IMR-90 (cell line): ENCODE results near the gene KMT5C. TPM values are rescaled to one million over a fixed set of nuclear protein-coding genes. Genes with fewer than 3 reads are reported as not detected.

Source experiments
- ATAC-seq: fragments of 200-7000 bp; cut with Tn5 transposase; 2 replicates; pipeline ENCODE4 v1.9.1; 2020; ENCODE audit warnings: low read depth, mild to moderate bottlenecking, moderate library complexity
- BruUV-seq: library from RNA; stranded (reverse); fragments of 400-500 nt; replicated peaks from 2 replicates; lab custom pipeline; 2021; lab: Mats Ljungman, UMichigan
- CTCF ChIA-PET: fragments of 300-600 bp; formaldehyde crosslinking; extraction: SDS; loops from one replicate; lab custom pipeline; 2021; ENCODE audit warnings: antibody characterized with exemption; lab: Yijun Ruan, JAX
- POLR2A ChIA-PET: fragments of 300-600 bp; sonication (Branson Sonifier 250); formaldehyde crosslinking; loops from one replicate; lab custom pipeline; 2022; ENCODE audit warnings: antibody characterized with exemption; ENCODE audit not compliant: unreplicated experiment; lab: Charles Lee
- DNase-seq: peaks from one replicate; pipeline ENCODE4 v3.0.0; 2013
- H2AFZ ChIP-seq: replicated peaks from 2 replicates; pipeline ENCODE3; 2013; ENCODE audit warnings: low read length, mild to moderate bottlenecking; ENCODE audit not compliant: poor library complexity
- H2AK5ac ChIP-seq: 2 replicates; pipeline ENCODE4 v1.6.1; 2013; ENCODE audit warnings: low read depth, low read length, inconsistent platforms
- H2AK9ac ChIP-seq: replicated peaks from 2 replicates; pipeline ENCODE3; 2013; ENCODE audit warnings: mild to moderate bottlenecking, low read depth, low read length, moderate library complexity; ENCODE audit not compliant: poor library complexity
- H2BK120ac ChIP-seq: 2 replicates; pipeline ENCODE4 v1.6.1; 2013; ENCODE audit warnings: low read depth, low read length, inconsistent platforms
- H2BK15ac ChIP-seq: 3 replicates; pipeline ENCODE4 v1.6.1; 2013; ENCODE audit warnings: low read depth, low read length, inconsistent platforms
- H2BK20ac ChIP-seq: 2 replicates; pipeline ENCODE4 v1.6.1; 2013; ENCODE audit warnings: low read depth, mild to moderate bottlenecking, inconsistent platforms, low read length, moderate library complexity
- H2BK5ac ChIP-seq: 2 replicates; pipeline ENCODE4 v1.6.1; 2013; ENCODE audit warnings: mild to moderate bottlenecking, low read depth, low read length, inconsistent platforms; ENCODE audit not compliant: poor library complexity, severe bottlenecking
- H3K14ac ChIP-seq: replicated peaks from 2 replicates; pipeline ENCODE4 v1.6.1; 2013; ENCODE audit warnings: low read depth, low read length, inconsistent platforms
- H3K18ac ChIP-seq: 2 replicates; pipeline ENCODE4 v1.6.1; 2013; ENCODE audit warnings: low read depth, low read length, control low read depth
- H3K23ac ChIP-seq: 2 replicates; pipeline ENCODE4 v1.6.1; 2013; ENCODE audit warnings: low read depth, low read length, inconsistent platforms
- H3K27ac ChIP-seq: 2 replicates; pipeline ENCODE4 v1.5.1; 2013; ENCODE audit warnings: mild to moderate bottlenecking, control low read depth, low read length; ENCODE audit not compliant: insufficient read depth
- H3K27me3 ChIP-seq: 2 replicates; pipeline ENCODE4 v1.6.1; 2013; ENCODE audit warnings: low read length; ENCODE audit not compliant: control insufficient read depth, insufficient read depth
- H3K36me3 ChIP-seq: 2 replicates; pipeline ENCODE4 v1.6.1; 2013; ENCODE audit warnings: low read length, mixed read lengths; ENCODE audit not compliant: control insufficient read depth, insufficient read depth
- H3K4ac ChIP-seq: 2 replicates; pipeline ENCODE4 v1.6.1; 2013; ENCODE audit warnings: low read depth, low read length, inconsistent platforms
- H3K4me1 ChIP-seq: 2 replicates; pipeline ENCODE4 v1.6.1; 2013; ENCODE audit warnings: low read length, mixed read lengths; ENCODE audit not compliant: control insufficient read depth, insufficient read depth
- H3K4me2 ChIP-seq: 2 replicates; pipeline ENCODE4 v1.6.1; 2013; ENCODE audit warnings: low read depth, mild to moderate bottlenecking, control low read depth, low read length, moderate library complexity
- H3K4me3 ChIP-seq: 2 replicates; pipeline ENCODE4 v1.5.1; 2013; ENCODE audit warnings: low read depth, mild to moderate bottlenecking, control low read depth, low read length, moderate library complexity; ENCODE audit not compliant: insufficient read depth
- H3K56ac ChIP-seq: 2 replicates; pipeline ENCODE4 v1.6.1; 2013; ENCODE audit warnings: low read length, inconsistent platforms; ENCODE audit not compliant: insufficient read depth; ENCODE audit errors: extremely low read depth
- H3K79me1 ChIP-seq, 2 experiments: 2 replicates each; pipeline ENCODE4 v1.6.1; 2013; ENCODE audit warnings: low read length in 2 of 2, inconsistent platforms in 1 of 2, low read depth in 1 of 2
- H3K9ac ChIP-seq: 2 replicates; pipeline ENCODE4 v1.6.1; 2013; ENCODE audit warnings: low read depth, low read length, control low read depth
- H3K9me1 ChIP-seq: 2 replicates; pipeline ENCODE4 v1.6.1; 2013; ENCODE audit warnings: low read length, inconsistent platforms; ENCODE audit not compliant: insufficient read depth
- H3K9me3 ChIP-seq: 2 replicates; pipeline ENCODE4 v1.6.1; 2013; ENCODE audit warnings: low read length; ENCODE audit not compliant: control insufficient read depth, insufficient read depth
- H4K20me1 ChIP-seq: 2 replicates; pipeline ENCODE4 v1.6.1; 2013; ENCODE audit warnings: low read length, inconsistent platforms; ENCODE audit not compliant: insufficient read depth
- H4K5ac ChIP-seq: 2 replicates; pipeline ENCODE4 v1.6.1; 2013; ENCODE audit warnings: mild to moderate bottlenecking, low read depth, low read length, control low read depth
- H4K8ac ChIP-seq, 2 experiments: 2 replicates each; pipeline ENCODE4 v1.6.1; 2013; ENCODE audit warnings: low read depth in 2 of 2, low read length in 2 of 2, control low read depth in 1 of 2, inconsistent platforms in 1 of 2
- H4K91ac ChIP-seq: 2 replicates; pipeline ENCODE4 v1.6.1; 2013; ENCODE audit warnings: low read depth, low read length, inconsistent platforms; ENCODE audit not compliant: insufficient read depth
- BHLHE40 ChIP-seq: fragments of 150-350 bp; IDR thresholded peaks from 2 replicates; pipeline ENCODE4 v1.6.1; 2016; ENCODE audit warnings: mild to moderate bottlenecking, low read depth, low read length
- CEBPB ChIP-seq: IDR thresholded peaks from 2 replicates; pipeline ENCODE4 v1.6.1; 2012; ENCODE audit warnings: low read depth, low read length, improper control_type of control experiment
- CHD1 ChIP-seq: IDR thresholded peaks from 2 replicates; pipeline ENCODE4 v1.6.1; 2012; ENCODE audit warnings: low read depth, low read length, improper control_type of control experiment
- CTCF ChIP-seq: conservative IDR thresholded peaks from 2 replicates; pipeline ENCODE4 v1.5.1; 2012; ENCODE audit warnings: mild to moderate bottlenecking, low read depth, low read length, improper control_type of control experiment
- FOS ChIP-seq: fragments of 150-350 bp; IDR thresholded peaks from 2 replicates; pipeline ENCODE4 v1.6.1; 2016; ENCODE audit warnings: low read depth, low read length
- MAFK ChIP-seq: IDR thresholded peaks from 2 replicates; pipeline ENCODE4 v1.6.1; 2012; ENCODE audit warnings: low read depth, low read length, improper control_type of control experiment
- MAZ ChIP-seq: IDR thresholded peaks from 2 replicates; pipeline ENCODE4 v1.6.1; 2012; ENCODE audit warnings: low read depth, mild to moderate bottlenecking, low read length, improper control_type of control experiment, moderate library complexity, borderline replicate concordance
- MXI1 ChIP-seq: IDR thresholded peaks from 2 replicates; pipeline ENCODE4 v1.6.1; 2012; ENCODE audit warnings: low read depth, mild to moderate bottlenecking, low read length, moderate library complexity, borderline replicate concordance
- NFE2L2 ChIP-seq: fragments of 150-350 bp; IDR thresholded peaks from 2 replicates; pipeline ENCODE4 v1.6.1; 2016; ENCODE audit warnings: low read depth, mild to moderate bottlenecking, low read length
- POLR2A ChIP-seq: IDR thresholded peaks from 2 replicates; pipeline ENCODE4 v1.6.1; 2012; ENCODE audit warnings: mild to moderate bottlenecking, low read depth, low read length
- RAD21 ChIP-seq: IDR thresholded peaks from 2 replicates; pipeline ENCODE4 v1.6.1; 2012; ENCODE audit warnings: low read length, improper control_type of control experiment
- RCOR1 ChIP-seq: IDR thresholded peaks from 2 replicates; pipeline ENCODE4 v1.6.1; 2012; ENCODE audit warnings: mild to moderate bottlenecking, low read length, improper control_type of control experiment; ENCODE audit not compliant: insufficient replicate concordance
- RFX5 ChIP-seq: IDR thresholded peaks from 2 replicates; pipeline ENCODE4 v1.8.0; 2012; ENCODE audit warnings: low read depth, mild to moderate bottlenecking, low read length, moderate library complexity
- USF2 ChIP-seq: fragments of 150-350 bp; IDR thresholded peaks from 2 replicates; pipeline ENCODE4 v1.6.1; 2017; ENCODE audit warnings: mild to moderate bottlenecking, antibody characterized with exemption, low read length, low read depth
- WGBS, 2 experiments: methylation state at CpG; one replicate each; pipeline versions ENCODE4 v1.1.5 to v1.1.7; 2013; ENCODE audit warnings: missing lambda C conversion rate in 2 of 2; ENCODE audit not compliant: insufficient read length in 1 of 2; ENCODE audit errors: extremely low coverage in 2 of 2; 5-methylcytosine and 5-hydroxymethylcytosine counted together
- dilution Hi-C: fragments of 300-500 bp; cut with HindIII; formaldehyde crosslinking; loops from one replicate; pipeline ENCODE4 v1.14.3; 2018; ENCODE audit warnings: low sequenced_read_pairs; ENCODE audit not compliant: unreplicated experiment
- in situ Hi-C: fragments of 300-500 bp; cut with MboI; formaldehyde crosslinking; loops from 3 replicates; pipeline ENCODE4 v1.14.3; 2019; ENCODE audit warnings: low sequenced_read_pairs, inconsistent platforms, mixed read lengths
- intact Hi-C: fragments of 100-400 bp; cut with micrococcal nuclease; formaldehyde crosslinking; loops from 2 replicates; pipeline ENCODE4 v1.10.0; 2022
- polyA plus RNA-seq, 3 experiments: library from polyadenylated mRNA; depleted of rRNA; stranded (reverse); fragments of >200 nt; gene quantifications; 2 replicates each; pipeline ENCODE4 v1.2.3, GENCODE V29; 2012; ENCODE audit warnings: low replicate concordance in 1 of 3
- total RNA-seq: library from RNA; depleted of rRNA; stranded (reverse); fragments of >200 nt; gene quantifications from 2 replicates; pipeline ENCODE4 v1.2.3, GENCODE V29; 2012
- TF ChIP-seq, protein P1 (sequence below): fragments of 150-350 bp; IDR thresholded peaks from 2 replicates; pipeline ENCODE4 v1.6.1; 2016; ENCODE audit warnings: low read depth, mild to moderate bottlenecking, low read length, moderate library complexity, borderline replicate concordance

KMT5C gene
- total and polyA plus RNA-seq, 2 of the 4 experiments (the other 2 are of a cell fraction): 1.8 to 5.9 TPM

- in situ Hi-C loops (no loop called here), dilution Hi-C loops (no loop called here), intact Hi-C loops (no loop called here)
- H3K27ac ChIP-seq: no peak overlapping the region
- no peak overlapping the region for H2BK5ac ChIP-seq
- H3K9ac ChIP-seq: no peak overlapping the region
- H4K91ac ChIP-seq: no peak overlapping the region
- no peak overlapping the region for H4K8ac ChIP-seq
- no peak overlapping the region for H3K23ac ChIP-seq
- no peak overlapping the region for H2AK9ac ChIP-seq
- peaks cover 6% of the 10 kb centered on the region for H4K20me1 ChIP-seq
- H3K56ac ChIP-seq: no peak overlapping the region
- no peaks in the 10 kb centered on the region; the same call in 1 of the 2 replicates for H3K27me3 ChIP-seq
- H3K4ac ChIP-seq: no peak overlapping the region
- POLR2A ChIA-PET: no interaction called here
- peaks cover 9% of the 10 kb centered on the region for H3K4me1 ChIP-seq
- H2BK20ac ChIP-seq: no peak overlapping the region
- H4K5ac ChIP-seq: no peak overlapping the region
- peaks cover 6% of the 10 kb centered on the region; the same call in 1 of the 2 replicates for H3K9me1 ChIP-seq
- no peak overlapping the region for H3K4me3 ChIP-seq
- no peak overlapping the region for H3K18ac ChIP-seq
- no peak overlapping the region for H2AK5ac ChIP-seq
- 97% methylated on average over 18 of the region's 43 CpGs; no CpG with 5 or more reads in 1 of the 2 experiments for WGBS, 2 experiments
- ATAC-seq (no peak), DNase-seq (no peak)
- peaks cover 4 to 9% of the 10 kb centered on the region in 2 experiments; a peak in 3 of 4 replicates for H3K79me1 ChIP-seq
- no peak overlapping the region for H3K14ac ChIP-seq
- no peak overlapping the region for H2AFZ ChIP-seq
- CTCF ChIA-PET: no interaction called here
- H3K36me3 ChIP-seq: peaks cover 18% of the 10 kb centered on the region; the same call in 1 of the 2 replicates
- no TSS peak for BruUV-seq
- H3K9me3 ChIP-seq: no peaks in the 10 kb centered on the region
- no peak overlapping the region for H2BK15ac ChIP-seq
- no peak overlapping the region for H2BK120ac ChIP-seq
- no peak overlapping the region for H3K4me2 ChIP-seq
- TF ChIP-seq POLR2A: no peak
- TF ChIP-seq BHLHE40: no peak
- no peak for TF ChIP-seq CHD1
- TF ChIP-seq, protein P1, sequence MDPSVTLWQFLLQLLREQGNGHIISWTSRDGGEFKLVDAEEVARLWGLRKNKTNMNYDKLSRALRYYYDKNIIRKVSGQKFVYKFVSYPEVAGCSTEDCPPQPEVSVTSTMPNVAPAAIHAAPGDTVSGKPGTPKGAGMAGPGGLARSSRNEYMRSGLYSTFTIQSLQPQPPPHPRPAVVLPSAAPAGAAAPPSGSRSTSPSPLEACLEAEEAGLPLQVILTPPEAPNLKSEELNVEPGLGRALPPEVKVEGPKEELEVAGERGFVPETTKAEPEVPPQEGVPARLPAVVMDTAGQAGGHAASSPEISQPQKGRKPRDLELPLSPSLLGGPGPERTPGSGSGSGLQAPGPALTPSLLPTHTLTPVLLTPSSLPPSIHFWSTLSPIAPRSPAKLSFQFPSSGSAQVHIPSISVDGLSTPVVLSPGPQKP: no peak
- TF ChIP-seq RFX5: no peak
- no peak for TF ChIP-seq MAFK
- no peak for TF ChIP-seq RCOR1
- no peak for TF ChIP-seq USF2
- no peak for TF ChIP-seq CEBPB
- TF ChIP-seq CTCF: no peak
- no peak for TF ChIP-seq MAZ
- TF ChIP-seq RAD21: no peak
- no peak for TF ChIP-seq MXI1
- TF ChIP-seq FOS: no peak
- TF ChIP-seq NFE2L2: no peak
Measured at GRCh38 chr19:55345818-55346724, 6.4 kb downstream of the KMT5C start.
